Hematopoietic multipotent progenitor cell treated with erythropoietin and hydrocortisone succinate and interleukin-3 and kit ligand, for 17 days (in vitro differentiated cells): ENCODE results near the gene UGT1A10.
"Not testable (repeated sequence)": the region's sequence is repeated elsewhere in the genome, so short reads cannot be mapped to it uniquely, and the experiment has no call there.

Experiments used
- DNase-seq: peaks from one replicate; pipeline ENCODE4 v3.0.0-alpha.2; 2015; ENCODE audit warnings: low spot score

The UGT1A10 gene

DNA sequence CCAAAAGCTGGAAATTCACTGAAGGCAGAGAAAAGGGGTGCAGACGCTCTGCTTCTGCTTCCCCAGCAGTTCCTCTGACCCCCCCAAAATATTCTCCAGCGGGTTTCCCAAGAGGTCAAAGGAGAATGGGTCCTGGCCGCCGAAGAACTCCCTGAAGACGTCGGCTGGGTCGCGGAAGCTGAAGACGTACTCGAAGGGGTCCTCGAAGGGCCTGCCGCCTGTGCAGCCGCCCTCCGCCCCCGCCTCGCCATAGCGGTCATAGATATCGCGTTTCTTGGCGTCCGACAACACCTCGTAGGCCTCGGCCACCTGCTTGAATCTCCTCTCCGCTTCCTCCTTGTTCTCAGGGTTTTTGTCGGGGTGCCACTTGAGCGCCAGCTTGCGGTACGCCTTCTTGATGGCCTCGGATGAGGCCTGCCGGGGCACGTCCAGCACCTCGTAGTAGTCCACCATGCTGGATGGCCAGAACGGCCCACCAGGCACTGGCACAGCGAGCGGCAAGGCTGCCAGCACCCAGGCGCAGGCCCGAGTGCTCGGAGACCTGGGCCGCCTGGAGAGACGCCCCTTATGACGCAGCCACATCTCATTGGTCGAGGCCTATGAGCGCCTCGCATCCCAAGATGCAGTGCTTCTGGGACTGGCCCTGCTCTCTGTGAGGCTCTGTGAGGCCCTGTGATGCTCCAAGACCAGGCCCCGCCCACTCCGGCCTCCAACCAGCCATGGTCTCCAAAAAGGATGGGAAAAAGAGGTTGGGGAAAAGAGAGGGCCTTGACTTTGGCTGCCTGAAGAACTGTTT lies 107.4 kb downstream of the UGT1A10 start:
- no peak for DNase-seq

DNA sequence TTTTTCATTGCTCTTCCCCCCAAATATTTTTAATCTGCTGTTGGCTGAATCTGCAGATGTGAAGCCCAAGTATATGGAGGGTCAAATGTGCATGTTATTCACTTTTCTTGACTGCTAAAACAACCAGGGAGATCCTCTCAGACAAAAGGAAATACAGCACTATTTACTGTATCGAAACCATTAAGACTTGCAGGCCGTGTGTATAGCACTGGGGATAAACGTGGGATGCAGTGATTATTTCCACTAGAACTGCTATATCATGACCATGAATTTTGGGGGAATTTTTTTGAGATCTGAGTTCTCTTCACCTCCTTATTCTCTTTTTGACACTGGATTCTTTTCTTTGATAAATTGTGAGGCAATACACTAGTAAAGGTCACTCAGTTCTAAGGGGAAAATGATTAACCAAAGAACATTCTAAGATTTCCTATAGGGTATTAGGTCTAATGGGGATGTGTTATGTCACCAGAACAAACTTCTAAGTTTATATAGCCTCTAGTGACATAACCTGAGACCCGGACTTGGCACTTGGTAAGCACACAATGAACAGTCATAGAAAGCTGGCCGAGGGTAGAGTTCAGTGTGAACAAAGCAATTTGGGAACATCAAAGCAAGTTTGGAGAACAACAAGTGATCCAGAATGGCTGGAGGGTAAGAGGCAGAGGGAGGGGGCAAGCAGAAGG lies 109.0 kb downstream of the UGT1A10 start:
- DNase-seq = no peak

DNA sequence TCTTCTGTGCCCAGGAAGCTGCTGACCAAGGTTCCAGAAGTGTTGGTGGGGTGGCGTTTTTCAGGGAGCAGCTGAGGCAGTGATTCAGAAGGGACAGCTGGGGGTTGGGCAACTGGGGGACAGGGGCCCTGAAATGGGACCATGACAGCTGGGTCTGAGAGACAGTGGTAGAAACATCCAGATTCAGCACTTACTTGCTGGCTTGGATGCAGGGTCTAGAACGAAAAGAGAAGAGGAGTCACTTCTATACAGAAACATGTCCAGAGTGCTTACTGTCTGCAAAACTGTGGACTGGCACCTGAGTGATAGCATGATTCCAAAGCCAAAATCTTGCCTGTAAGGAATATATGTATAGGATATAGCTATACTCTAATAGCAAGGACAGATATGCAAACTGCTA lies 109.6 kb downstream of the UGT1A10 start:
- DNase-seq = not testable (repeated sequence)

DNA sequence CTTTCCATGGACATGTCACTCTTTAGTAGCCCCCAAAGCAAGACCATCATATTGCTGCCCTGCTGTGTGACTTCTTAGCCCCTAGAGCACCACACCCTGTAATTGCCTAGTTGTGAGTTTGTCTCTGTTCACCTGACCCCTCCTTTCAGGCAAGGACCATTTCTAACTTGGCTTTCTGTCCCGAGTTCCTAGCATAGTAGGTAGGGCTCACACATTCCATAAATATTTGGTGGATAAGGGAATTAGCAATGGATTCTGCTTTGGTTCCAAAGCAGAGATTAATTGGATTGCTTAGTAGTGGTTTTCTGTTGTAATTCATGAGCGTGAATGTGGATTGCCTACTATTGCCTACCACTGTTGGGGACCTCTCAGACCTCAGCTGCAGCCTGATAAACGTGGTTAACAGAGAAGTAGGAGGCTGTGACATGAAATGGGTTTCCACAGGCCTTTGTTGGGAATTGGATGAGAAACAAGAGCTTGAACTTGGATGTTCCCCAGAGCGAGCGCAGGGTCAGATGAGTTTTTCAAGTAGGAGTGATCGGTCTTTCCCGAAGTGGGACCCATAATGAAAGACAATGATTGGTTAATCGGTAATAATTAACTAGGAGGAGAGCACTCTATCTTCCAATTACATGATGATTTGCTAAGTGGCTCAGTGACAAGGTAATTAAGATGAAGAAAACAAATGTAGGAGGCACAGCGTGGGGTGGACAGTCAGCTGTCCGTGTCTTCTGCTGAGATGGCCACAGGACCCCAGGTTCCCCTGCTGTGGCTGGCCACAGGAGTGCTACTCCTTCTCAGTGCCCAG lies 110.4 kb downstream of the UGT1A10 start:
- DNase-seq = no peak

- DNase-seq = no peak
These were observed 111.0 kb downstream of the UGT1A10 start for GRCh38 chr2:233747283-233747544.

- DNase-seq = not testable (repeated sequence)
These were observed 114.4 kb downstream of the UGT1A10 start for GRCh38 chr2:233750689-233751088.

- DNase-seq = not testable (repeated sequence)
These were observed 115.2 kb downstream of the UGT1A10 start for GRCh38 chr2:233751212-233752009.

DNA sequence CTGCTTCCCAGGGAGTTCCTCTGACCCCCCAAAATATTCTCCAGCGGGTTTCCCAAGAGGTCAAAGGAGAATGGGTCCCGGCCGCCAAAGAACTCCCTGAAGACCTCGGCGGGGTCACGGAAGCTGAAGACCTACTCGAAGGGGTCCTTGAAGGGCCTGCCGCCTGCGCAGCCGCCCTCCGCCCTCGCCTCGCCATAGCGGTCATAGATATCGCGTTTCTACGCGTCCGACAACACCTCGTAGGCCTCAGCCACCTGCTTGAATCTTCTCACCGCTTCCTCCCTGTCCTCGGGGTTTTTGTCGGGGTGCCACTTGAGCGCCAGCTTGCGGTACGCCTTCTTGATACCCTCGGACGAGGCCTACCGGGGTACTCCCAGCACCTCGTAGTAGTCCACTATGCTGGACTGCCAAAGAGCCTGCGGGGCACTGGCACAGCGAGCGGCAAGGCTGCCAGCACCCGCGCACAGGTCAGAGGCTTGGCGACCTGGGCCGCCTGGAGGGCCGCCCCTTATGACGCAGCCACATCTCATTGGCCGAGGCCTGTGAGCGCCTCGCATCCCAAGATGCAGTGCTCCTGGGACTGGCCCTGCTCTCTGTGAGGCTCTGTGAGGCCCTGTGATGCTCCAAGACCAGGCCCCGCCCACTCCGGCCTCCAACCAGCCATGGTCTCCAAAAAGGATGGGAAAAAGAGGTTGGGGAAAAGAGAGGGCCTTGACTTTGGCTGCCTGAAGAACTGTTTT lies 118.8 kb downstream of the UGT1A10 start:
- DNase-seq = no peak

GRCh38 chr2:233756429-233757081 lies 120.3 kb downstream of the UGT1A10 start:
- no peak for DNase-seq

GRCh38 chr2:233758141-233758540 lies 121.9 kb downstream of the UGT1A10 start:
- DNase-seq = no peak

DNA sequence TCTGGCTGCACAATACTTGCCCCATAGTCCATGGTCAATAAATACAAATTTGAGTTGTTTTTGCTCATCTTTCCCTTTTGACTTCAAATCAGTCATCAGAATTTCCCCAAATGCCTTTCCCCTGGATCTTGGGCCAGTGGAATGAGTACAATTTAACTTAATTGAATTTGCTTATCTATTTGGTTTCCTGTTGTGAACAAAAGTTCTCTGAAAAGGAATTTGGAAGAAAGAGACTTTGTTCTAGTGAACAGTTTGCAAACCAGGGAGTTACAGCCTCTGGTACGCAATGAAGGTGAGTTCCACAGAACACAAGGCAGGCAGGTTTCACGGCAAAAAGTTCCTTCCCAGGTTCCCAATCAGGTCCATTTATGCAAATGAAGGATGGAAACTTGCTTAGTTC lies 122.6 kb downstream of the UGT1A10 start:
- no peak for DNase-seq

GRCh38 chr2:233760043-233760442 lies 123.8 kb downstream of the UGT1A10 start, which contains the start of gene UGT1A1:
Gene UGT1A1, plus strand, starts transcription at chr2:233760270. Its CDS starts 18 bp downstream, at chr2:233760288.
- DNase-seq = no peak

DNA sequence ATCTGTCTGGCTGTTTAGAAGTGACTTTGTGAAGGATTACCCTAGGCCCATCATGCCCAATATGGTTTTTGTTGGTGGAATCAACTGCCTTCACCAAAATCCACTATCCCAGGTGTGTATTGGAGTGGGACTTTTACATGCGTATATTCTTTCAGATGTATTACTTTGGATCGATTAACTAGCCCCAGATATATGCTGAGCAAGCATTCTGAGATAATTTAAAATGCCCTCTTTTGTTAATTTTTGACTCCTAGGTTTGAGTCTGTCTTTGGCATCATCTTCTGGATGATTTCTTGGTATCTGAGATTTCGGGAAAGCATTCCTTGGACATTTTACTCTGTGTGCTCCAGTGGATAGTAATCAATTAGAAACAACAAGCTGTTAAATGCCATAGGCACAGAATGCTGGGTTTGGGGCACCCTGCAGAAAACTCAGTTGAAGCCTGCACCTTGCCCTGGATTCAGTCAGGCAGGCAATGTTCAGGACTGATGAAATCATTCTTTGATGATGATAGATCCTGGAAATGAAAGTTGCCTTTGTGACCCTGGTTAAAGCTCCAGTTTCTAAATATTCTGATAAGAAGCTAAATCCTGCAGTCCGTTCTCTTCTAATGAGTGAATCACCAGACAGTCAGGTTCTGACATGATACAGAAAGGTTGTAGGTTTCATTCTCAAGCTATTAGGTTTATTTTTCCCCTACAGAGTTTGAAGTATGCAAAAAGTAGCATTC lies 125.0 kb downstream of the UGT1A10 start:
- no peak for DNase-seq

GRCh38 chr2:233764264-233764663 lies 128.0 kb downstream of the UGT1A10 start:
- DNase-seq = no peak

GRCh38 chr2:233764761-233765160 lies 128.5 kb downstream of the UGT1A10 start:
- no peak for DNase-seq

- DNase-seq = no peak
These were observed 130.2 kb downstream of the UGT1A10 start for GRCh38 chr2:233766416-233766815.

DNA sequence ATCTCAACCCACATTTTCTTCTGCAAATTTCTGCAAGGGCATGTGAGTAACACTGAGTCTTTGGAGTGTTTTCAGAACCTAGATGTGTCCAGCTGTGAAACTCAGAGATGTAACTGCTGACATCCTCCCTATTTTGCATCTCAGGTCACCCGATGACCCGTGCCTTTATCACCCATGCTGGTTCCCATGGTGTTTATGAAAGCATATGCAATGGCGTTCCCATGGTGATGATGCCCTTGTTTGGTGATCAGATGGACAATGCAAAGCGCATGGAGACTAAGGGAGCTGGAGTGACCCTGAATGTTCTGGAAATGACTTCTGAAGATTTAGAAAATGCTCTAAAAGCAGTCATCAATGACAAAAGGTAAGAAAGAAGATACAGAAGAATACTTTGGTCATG lies 131.8 kb downstream of the UGT1A10 start:
- DNase-seq = no peak

- DNase-seq = no peak
These were observed 133.0 kb downstream of the UGT1A10 start for GRCh38 chr2:233769260-233769659.

GRCh38 chr2:233772153-233772552 lies 135.9 kb downstream of the UGT1A10 start:
- no peak for DNase-seq

DNA sequence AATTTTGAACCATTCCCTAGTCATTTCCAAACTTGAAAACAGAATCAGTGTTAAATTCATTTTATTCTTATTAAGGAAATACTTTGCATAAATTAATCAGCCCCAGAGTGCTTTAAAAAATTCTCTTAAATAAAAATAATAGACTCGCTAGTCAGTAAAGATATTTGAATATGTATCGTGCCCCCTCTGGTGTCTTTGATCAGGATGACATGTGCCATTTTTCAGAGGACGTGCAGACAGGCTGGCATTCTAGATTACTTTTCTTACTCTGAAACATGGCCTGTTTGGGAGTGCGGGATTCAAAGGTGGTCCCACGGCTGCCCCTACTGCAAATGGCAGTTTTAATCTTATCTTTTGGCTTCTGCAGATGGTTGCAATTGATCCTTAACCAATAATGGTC lies 136.3 kb downstream of the UGT1A10 start:
- DNase-seq = no peak
